Measurements from ENCODE around the gene PSME1. TPM values are rescaled to one million over a fixed set of nuclear protein-coding genes. Genes with fewer than 3 reads are reported as not detected.

Gene PSME1
- total RNA-seq, 2 donors from 2014 or later = 199 to 235 TPM

DNA sequence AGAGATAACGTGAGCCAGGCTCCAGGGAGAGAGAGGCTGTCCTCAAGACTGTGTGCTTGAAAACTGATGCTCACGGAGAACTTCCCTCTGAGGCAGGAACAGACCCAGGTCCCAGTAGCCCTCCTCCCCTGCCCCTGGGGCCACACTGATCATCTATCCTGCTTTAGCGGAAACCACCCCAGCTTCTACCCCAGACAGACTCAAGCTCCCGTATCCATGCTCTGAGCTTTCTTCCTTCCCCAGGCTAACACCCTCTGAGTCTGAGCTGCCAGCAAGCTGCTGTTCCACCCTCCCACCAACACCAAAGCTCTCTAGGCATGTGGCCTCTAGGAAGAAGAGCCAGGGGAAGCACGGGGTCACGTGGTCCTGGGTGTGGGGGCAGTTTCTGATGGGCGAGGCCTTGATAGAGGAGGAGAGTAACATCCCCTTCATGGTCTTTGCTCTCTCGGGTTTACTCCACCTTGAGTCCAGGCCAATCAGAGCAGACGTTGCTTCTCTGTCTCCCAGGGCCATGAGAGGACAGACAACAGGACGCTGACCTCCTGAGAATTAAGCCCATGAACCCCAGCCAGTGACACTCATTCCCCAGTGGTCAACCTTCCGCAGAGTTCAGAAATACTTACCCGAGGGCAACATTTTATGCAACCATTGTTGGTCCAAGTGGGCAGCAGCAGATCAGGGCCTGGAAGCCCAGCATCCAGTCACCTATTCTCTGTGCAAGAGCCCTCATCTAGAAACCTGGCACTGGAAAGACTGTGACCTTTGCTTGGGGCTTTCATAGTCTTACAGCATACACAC lies 40.5 kb upstream of the PSME1 start:
- no peaks in the 10 kb centered on the region for H3K9me3 ChIP-seq
- no peaks in the 10 kb centered on the region for H3K27me3 ChIP-seq
- TF ChIP-seq CTCF (IDR thresholded peaks at IDR 0.05) = no peak
- intact Hi-C loops (cut with DNase I) = no loop called here
- DNase-seq = peak; percentile 96
- peaks cover 8% of the 10 kb centered on the region for H3K4me1 ChIP-seq
- H3K27ac ChIP-seq = peak overlapping the region; percentile 99
- H3K9ac ChIP-seq (ENCODE audit: low read depth in 2 of 2, low read length in 2 of 2) = peak overlapping the region; percentile 98 to 100
- H3K4me3 ChIP-seq = peak overlapping the region; percentile 97
- H3K36me3 ChIP-seq = peaks cover 10% of the 10 kb centered on the region

- Histone ChIP-seq H3K4me1 (peaks cover 8% of the 10 kb centered on the region), H3K9me3 (no peaks in the 10 kb centered on the region), H3K27me3 (no peaks in the 10 kb centered on the region), H3K9ac (ENCODE audit: low read depth in 2 of 2, low read length in 2 of 2) (no peak overlapping the region), H3K36me3 (peaks cover 10% of the 10 kb centered on the region), H3K4me3 (no peak overlapping the region), H3K27ac (no peak overlapping the region)
- intact Hi-C loops (cut with DNase I) = no loop called here
- DNase-seq = no peak
- TF ChIP-seq CTCF (IDR thresholded peaks at IDR 0.05) = no peak
These were observed 39.3 kb upstream of the PSME1 start for GRCh38 chr14:24096545-24097181.

DNA sequence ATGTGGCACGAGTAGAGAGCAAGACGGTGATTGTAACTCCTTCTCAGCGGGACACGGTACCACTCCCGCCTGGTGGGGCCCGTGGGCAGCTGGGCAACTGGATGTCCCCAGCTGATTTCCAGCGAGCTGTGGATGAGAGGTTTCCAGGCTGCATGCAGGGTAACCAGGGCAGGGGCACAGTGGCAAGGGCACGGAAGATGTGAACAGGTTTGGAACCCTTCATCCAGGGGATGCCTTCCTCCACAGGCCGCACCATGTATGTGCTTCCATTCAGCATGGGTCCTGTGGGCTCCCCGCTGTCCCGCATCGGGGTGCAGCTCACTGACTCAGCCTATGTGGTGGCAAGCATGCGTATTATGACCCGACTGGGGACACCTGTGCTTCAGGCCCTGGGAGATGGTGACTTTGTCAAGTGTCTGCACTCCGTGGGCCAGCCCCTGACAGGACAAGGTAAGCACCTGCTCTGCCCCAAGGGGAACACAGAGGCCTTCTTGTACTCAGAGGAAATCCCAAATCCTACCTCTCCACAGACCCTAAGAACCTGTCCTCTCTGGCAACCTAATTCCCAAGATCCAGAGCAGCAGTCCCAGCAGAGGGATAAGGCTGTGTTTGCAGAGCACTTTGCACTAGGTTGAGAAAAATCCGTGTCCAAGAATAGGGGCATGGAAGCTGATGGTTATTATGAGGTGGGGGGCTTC lies 37.6 kb upstream of the PSME1 start:
- Histone ChIP-seq H3K36me3 (peaks cover 10% of the 10 kb centered on the region), H3K4me1 (peaks cover 6% of the 10 kb centered on the region), H3K4me3 (no peak overlapping the region), H3K9me3 (no peaks in the 10 kb centered on the region), H3K27ac (no peak overlapping the region), H3K9ac (ENCODE audit: low read depth in 2 of 2, low read length in 2 of 2) (no peak overlapping the region), H3K27me3 (no peaks in the 10 kb centered on the region)
- DNase-seq = no peak
- intact Hi-C loops (cut with DNase I) = no loop called here
- TF ChIP-seq CTCF (IDR thresholded peaks at IDR 0.05) = no peak

GRCh38 chr14:24098927-24099813 lies 36.8 kb upstream of the PSME1 start:
- peaks cover 3% of the 10 kb centered on the region for H3K4me1 ChIP-seq
- intact Hi-C loops (cut with DNase I) = no loop called here
- H3K36me3 ChIP-seq = peaks cover 10% of the 10 kb centered on the region
- H3K27me3 ChIP-seq = no peaks in the 10 kb centered on the region
- TF ChIP-seq CTCF (IDR thresholded peaks at IDR 0.05) = no peak
- H3K27ac ChIP-seq = no peak overlapping the region
- H3K9ac ChIP-seq (ENCODE audit: low read depth in 2 of 2, low read length in 2 of 2) = no peak overlapping the region
- DNase-seq = no peak
- no peak overlapping the region for H3K4me3 ChIP-seq
- H3K9me3 ChIP-seq = no peaks in the 10 kb centered on the region

Measured in colonic mucosa (tissue), 4 donors.